ENCODE measurements around the gene HES2. TPM values are rescaled to one million over a fixed set of nuclear protein-coding genes. Genes with fewer than 3 reads are reported as not detected.
A peak's percentile ranks its signal among the peaks of the same experiment; 100 is the strongest.
"Not testable (repeated sequence)": the region's sequence is repeated elsewhere in the genome, so short reads cannot be mapped to it uniquely, and the experiment has no call there.

HES2 gene
- total RNA-seq, 1 donor from 2014 or later = 116 TPM

DNA sequence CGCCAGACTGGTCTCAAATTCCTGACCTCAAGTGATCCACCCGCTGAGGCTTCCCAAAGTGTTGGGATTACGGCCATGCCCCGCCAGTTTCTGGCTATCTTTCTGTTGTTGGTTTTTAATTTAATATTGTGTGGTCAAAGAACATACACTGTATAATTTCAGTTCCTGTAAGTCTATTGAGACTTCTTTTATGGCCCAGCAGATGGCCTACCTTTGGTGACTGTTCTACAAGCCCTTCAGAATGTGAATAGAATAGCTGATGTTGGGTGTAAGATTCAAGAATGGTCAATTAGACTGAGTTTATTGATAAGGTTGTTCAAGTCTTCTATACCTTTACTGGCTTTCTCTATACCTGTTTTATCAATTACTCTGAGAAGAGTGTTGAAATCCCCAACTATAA lies 10.7 kb downstream of the HES2 start:
- Histone ChIP-seq H3K36me3 (ENCODE audit: control insufficient read depth, insufficient read depth, low read length) (no peaks in the 10 kb centered on the region), H3K27me3 (ENCODE audit: control insufficient read depth, insufficient read depth, low read length) (no peaks in the 10 kb centered on the region), H3K4me3 (ENCODE audit: low read depth, low read length) (no peak overlapping the region)
- TF ChIP-seq, protein P1, sequence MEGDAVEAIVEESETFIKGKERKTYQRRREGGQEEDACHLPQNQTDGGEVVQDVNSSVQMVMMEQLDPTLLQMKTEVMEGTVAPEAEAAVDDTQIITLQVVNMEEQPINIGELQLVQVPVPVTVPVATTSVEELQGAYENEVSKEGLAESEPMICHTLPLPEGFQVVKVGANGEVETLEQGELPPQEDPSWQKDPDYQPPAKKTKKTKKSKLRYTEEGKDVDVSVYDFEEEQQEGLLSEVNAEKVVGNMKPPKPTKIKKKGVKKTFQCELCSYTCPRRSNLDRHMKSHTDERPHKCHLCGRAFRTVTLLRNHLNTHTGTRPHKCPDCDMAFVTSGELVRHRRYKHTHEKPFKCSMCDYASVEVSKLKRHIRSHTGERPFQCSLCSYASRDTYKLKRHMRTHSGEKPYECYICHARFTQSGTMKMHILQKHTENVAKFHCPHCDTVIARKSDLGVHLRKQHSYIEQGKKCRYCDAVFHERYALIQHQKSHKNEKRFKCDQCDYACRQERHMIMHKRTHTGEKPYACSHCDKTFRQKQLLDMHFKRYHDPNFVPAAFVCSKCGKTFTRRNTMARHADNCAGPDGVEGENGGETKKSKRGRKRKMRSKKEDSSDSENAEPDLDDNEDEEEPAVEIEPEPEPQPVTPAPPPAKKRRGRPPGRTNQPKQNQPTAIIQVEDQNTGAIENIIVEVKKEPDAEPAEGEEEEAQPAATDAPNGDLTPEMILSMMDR (IDR thresholded peaks at IDR 0.05; ENCODE audit: insufficient read depth, low read length, severe bottlenecking) = no peak
- no peak for DNase-seq (ENCODE audit: low read depth)
- no peak for FAIRE-seq

DNA sequence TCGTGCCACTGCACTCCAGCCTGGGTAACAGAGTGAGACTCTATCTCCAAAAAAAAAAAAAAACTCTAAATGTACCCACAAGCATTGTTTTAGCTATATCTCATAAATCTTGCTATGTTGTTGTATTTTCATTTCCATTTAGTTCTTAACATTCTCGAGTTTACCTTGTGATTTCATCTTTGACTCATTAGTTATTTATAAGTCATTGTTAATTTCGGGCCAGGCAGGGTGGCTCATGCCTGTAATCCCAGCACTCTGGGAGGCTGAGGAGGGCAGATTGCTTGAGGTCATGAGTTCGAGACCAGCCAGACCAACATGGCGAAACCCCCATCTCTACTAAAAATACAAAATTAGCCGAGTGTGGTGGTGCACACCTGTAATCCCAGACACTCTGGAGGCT lies 11.7 kb downstream of the HES2 start:
- DNase-seq (ENCODE audit: low read depth) (no peak), FAIRE-seq (no peak)
- no peaks in the 10 kb centered on the region for H3K27me3 ChIP-seq (ENCODE audit: control insufficient read depth, insufficient read depth, low read length)
- no peak overlapping the region for H3K4me3 ChIP-seq (ENCODE audit: low read depth, low read length)
- TF ChIP-seq, protein P1 (IDR thresholded peaks at IDR 0.05; ENCODE audit: insufficient read depth, low read length, severe bottlenecking) = no peak
- H3K36me3 ChIP-seq (ENCODE audit: control insufficient read depth, insufficient read depth, low read length) = no peaks in the 10 kb centered on the region

DNA sequence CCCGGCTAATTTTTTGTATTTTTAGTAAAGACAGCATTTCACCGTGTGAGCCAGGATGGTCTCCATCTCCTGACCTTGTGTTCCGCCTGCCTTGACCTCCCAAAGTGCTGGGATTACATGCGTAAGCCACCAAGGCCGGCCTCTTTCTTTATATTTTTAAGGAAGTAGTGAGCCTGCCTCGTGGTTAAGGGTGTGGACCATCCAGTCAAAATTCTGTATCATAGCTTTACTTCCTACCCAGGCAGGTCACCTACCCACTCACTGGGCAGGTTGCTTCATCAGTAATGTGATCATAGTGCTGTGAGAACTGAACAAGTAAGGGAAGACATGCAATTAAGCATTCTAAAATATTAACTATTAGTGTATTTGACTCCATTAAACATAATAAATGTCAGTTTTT lies 18.0 kb downstream of the HES2 start:
- Histone ChIP-seq H3K27me3 (ENCODE audit: control insufficient read depth, insufficient read depth, low read length) (no peaks in the 10 kb centered on the region), H3K4me3 (ENCODE audit: low read depth, low read length) (no peak overlapping the region), H3K36me3 (ENCODE audit: control insufficient read depth, insufficient read depth, low read length) (no peaks in the 10 kb centered on the region)
- TF ChIP-seq, protein P1 (IDR thresholded peaks at IDR 0.05; ENCODE audit: insufficient read depth, low read length, severe bottlenecking) = no peak
- no peak for FAIRE-seq
- peak; percentile 82 for DNase-seq (ENCODE audit: low read depth)

DNA sequence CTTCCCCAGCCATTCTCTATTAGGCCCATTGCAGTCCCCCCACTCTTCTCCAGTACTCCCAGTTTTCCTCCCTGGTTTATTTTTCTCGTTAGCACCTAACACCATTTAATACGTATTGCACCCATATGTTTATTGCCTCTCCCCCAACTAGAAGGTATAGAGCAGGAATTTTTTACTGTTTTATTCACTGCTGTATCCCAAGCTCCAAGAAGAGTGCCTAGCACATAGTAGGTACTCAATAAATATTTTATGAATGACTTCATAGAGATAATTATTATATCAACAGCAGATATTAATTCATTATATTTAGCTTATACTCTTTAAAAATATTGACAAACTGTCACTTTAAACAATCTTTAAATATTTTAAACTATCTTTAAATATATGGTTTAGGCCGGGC lies 20.4 kb downstream of the HES2 start:
- Histone ChIP-seq H3K4me3 (ENCODE audit: low read depth, low read length) (no peak overlapping the region), H3K36me3 (ENCODE audit: control insufficient read depth, insufficient read depth, low read length) (no peaks in the 10 kb centered on the region), H3K27me3 (ENCODE audit: control insufficient read depth, insufficient read depth, low read length) (no peaks in the 10 kb centered on the region)
- FAIRE-seq = no peak
- no peak for DNase-seq (ENCODE audit: low read depth)
- TF ChIP-seq, protein P1 (IDR thresholded peaks at IDR 0.05; ENCODE audit: insufficient read depth, low read length, severe bottlenecking) = no peak

DNA sequence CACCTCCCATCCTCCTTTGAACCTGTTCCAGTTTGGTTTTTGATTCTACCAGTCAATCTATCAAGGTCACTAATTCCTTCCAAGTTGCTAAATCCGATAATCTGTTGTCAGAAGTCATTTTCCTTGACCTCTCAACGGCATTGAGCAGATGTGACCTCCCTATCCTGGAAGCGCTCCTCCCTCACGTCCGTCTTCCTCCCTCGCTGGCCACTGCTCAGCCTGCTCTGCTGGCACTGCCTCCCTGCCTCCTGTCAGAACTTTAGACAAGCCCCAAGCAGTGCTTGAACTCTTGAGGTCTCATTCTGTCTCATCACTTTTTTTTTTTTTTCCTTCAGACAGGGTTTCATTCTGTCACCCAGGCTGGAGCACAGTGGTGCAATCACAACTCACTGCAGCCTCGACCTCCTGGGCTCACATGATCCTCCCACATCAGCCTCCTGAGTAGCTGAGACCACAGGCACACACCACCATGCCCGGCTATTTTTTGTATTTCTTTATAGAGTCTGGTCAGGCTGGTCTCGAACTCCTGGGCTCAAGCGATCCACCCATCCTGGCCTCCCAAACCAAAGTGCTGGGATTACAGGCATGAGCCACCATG lies 21.8 kb downstream of the HES2 start:
- Histone ChIP-seq H3K36me3 (ENCODE audit: control insufficient read depth, insufficient read depth, low read length) (no peaks in the 10 kb centered on the region), H3K4me3 (ENCODE audit: low read depth, low read length) (no peak overlapping the region), H3K27me3 (ENCODE audit: control insufficient read depth, insufficient read depth, low read length) (no peaks in the 10 kb centered on the region)
- no peak for FAIRE-seq
- DNase-seq (ENCODE audit: low read depth) = no peak
- TF ChIP-seq, protein P1 (IDR thresholded peaks at IDR 0.05; ENCODE audit: insufficient read depth, low read length, severe bottlenecking) = no peak

DNA sequence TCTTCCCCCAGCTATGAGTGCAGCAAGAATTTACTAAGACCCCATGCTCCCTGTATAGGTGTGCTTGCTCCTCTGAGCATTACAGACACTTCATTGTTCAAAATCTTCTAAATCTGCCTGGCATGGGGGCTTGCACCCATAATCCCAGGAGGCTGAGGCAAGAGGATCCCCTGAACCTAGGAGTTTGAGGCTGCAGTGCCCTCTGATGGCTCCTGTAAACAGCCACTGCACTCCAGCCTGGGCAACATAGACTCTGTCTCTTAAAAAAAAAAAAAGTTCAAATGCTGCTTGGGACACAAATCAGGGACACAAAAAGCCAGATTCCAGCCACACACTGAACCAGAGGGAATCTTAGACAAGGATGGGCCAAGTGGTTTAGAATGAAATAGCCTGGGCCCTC lies 22.7 kb downstream of the HES2 start:
- FAIRE-seq = no peak

DNA sequence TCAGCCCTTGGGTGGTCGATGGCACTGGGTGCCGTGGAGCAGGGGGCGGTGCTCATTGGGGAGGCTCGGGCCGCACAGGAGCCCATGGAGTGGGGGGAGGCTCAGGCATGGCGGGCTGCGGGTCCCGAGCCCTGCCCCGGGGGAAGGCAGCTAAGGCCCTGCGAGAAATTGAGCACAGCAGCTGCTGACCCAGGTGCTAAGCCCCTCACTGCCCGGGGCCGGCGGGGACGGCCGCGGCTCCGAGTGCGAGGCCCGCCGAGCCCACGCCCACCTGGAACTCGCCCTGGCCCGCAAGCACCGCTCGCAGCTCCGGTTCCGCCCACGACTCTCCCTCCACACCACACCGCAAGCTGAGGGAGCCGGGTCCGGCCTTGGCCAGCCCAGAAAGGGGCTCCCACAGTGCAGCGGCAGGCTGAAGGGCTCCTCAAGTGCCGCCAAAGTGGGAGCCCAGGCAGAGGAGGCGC lies 23.9 kb downstream of the HES2 start:
- not testable (repeated sequence) for FAIRE-seq; DNase-seq (ENCODE audit: low read depth); H3K27me3 ChIP-seq (ENCODE audit: control insufficient read depth, insufficient read depth, low read length); H3K4me3 ChIP-seq (ENCODE audit: low read depth, low read length); H3K36me3 ChIP-seq (ENCODE audit: control insufficient read depth, insufficient read depth, low read length)

More for the DNA sequence above, 22.7 kb downstream of the HES2 start:
- Histone ChIP-seq H3K27me3 (ENCODE audit: control insufficient read depth, insufficient read depth, low read length) (no peaks in the 10 kb centered on the region), H3K36me3 (ENCODE audit: control insufficient read depth, insufficient read depth, low read length) (no peaks in the 10 kb centered on the region), H3K4me3 (ENCODE audit: low read depth, low read length) (no peak overlapping the region)
- TF ChIP-seq, protein P1 (IDR thresholded peaks at IDR 0.05; ENCODE audit: insufficient read depth, low read length, severe bottlenecking) = peak; percentile 36
- DNase-seq (ENCODE audit: low read depth) = no peak

DNA sequence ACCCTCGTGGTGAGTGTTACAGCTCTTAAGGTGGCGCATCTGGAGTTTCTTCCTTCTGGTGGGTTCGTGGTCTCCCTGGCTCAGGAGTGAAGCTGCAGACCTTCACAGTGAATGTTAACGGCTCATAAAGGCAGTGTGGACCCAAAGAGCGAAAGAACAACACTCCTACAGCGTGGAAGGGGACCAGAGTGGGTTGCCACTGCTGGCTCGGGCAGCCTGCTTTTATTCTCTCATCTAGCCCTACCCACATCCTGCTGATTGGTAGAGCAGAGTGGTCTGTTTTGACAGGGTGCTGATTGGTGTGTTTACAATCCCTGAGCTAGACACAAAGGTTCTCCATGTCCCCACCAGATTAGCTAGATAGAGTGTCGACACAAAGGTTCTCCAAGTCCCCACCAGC lies 24.6 kb downstream of the HES2 start:
- not testable (repeated sequence) for H3K27me3 ChIP-seq (ENCODE audit: control insufficient read depth, insufficient read depth, low read length); H3K36me3 ChIP-seq (ENCODE audit: control insufficient read depth, insufficient read depth, low read length); DNase-seq (ENCODE audit: low read depth); FAIRE-seq; H3K4me3 ChIP-seq (ENCODE audit: low read depth, low read length)

Data from bronchial epithelial cell (primary cell).